ENCODE results near the gene TANC1.
"Not testable (repeated sequence)": the region's sequence is repeated elsewhere in the genome, so short reads cannot be mapped to it uniquely, and the experiment has no call there.

Gene TANC1

GRCh38 chr2:159019021-159019420 is 50.6 kb downstream of the TANC1 start:
- no peak for DNase-seq
- intact Hi-C loops (cut with DNase I), result no loop called here

GRCh38 chr2:159022019-159022418 is 53.6 kb downstream of the TANC1 start:
- intact Hi-C loops (cut with DNase I), result no loop called here
- no peak for DNase-seq

- DNase-seq, result no peak
- intact Hi-C loops (cut with DNase I), result no loop called here
Observed at GRCh38 chr2:159026170-159026569, 57.7 kb downstream of the TANC1 start.

- intact Hi-C loops (cut with DNase I), result no loop called here
- DNase-seq, result no peak
Observed at GRCh38 chr2:159028776-159029175, 60.3 kb downstream of the TANC1 start.

- no peak for DNase-seq
- intact Hi-C loops (cut with DNase I), result no loop called here
Observed at GRCh38 chr2:159029936-159030335, 61.5 kb downstream of the TANC1 start.

- DNase-seq, result no peak
- intact Hi-C loops (cut with DNase I), result no loop called here
Observed at GRCh38 chr2:159030674-159031380, 62.4 kb downstream of the TANC1 start.

- intact Hi-C loops (cut with DNase I), result no loop called here
- DNase-seq, result no peak
Observed at GRCh38 chr2:159032146-159032545, 63.7 kb downstream of the TANC1 start.

- DNase-seq, result no peak
- intact Hi-C loops (cut with DNase I), result no loop called here
Observed at GRCh38 chr2:159032580-159032979, 64.1 kb downstream of the TANC1 start.

- DNase-seq, result no peak
- intact Hi-C loops (cut with DNase I), result no loop called here
Observed at GRCh38 chr2:159034713-159035112, 66.3 kb downstream of the TANC1 start.

- no peak for DNase-seq
- intact Hi-C loops (cut with DNase I), result no loop called here
Observed at GRCh38 chr2:159035790-159036411, 67.5 kb downstream of the TANC1 start.

GRCh38 chr2:159036461-159036860 is 68.0 kb downstream of the TANC1 start:
- intact Hi-C loops (cut with DNase I); DNase-seq: not testable (repeated sequence)

- DNase-seq; intact Hi-C loops (cut with DNase I): not testable (repeated sequence)
Observed at GRCh38 chr2:159041328-159041727, 72.9 kb downstream of the TANC1 start.

GRCh38 chr2:159042115-159042850 is 73.8 kb downstream of the TANC1 start:
- intact Hi-C loops (cut with DNase I), result no loop called here
- no peak for DNase-seq

- DNase-seq, result no peak
- intact Hi-C loops (cut with DNase I), result no loop called here
Observed at GRCh38 chr2:159043710-159044109, 75.3 kb downstream of the TANC1 start.

GRCh38 chr2:159044804-159045286 is 76.4 kb downstream of the TANC1 start:
- intact Hi-C loops (cut with DNase I), result no loop called here
- DNase-seq, result no peak

GRCh38 chr2:159045545-159046454 is 77.4 kb downstream of the TANC1 start:
- no peak for DNase-seq
- intact Hi-C loops (cut with DNase I), result no loop called here

GRCh38 chr2:159046966-159047365 is 78.5 kb downstream of the TANC1 start:
- DNase-seq, result no peak
- intact Hi-C loops (cut with DNase I), result no loop called here

GRCh38 chr2:159050426-159050825 is 82.0 kb downstream of the TANC1 start:
- DNase-seq, result no peak
- intact Hi-C loops (cut with DNase I), result no loop called here

- intact Hi-C loops (cut with DNase I), result no loop called here
Observed at GRCh38 chr2:159051133-159051532, 82.7 kb downstream of the TANC1 start.

GRCh38 chr2:159051661-159052060 is 83.2 kb downstream of the TANC1 start:
- intact Hi-C loops (cut with DNase I), result no loop called here

More at GRCh38 chr2:159051133-159051532, 82.7 kb downstream of the TANC1 start:
- DNase-seq, result no peak

More at GRCh38 chr2:159051661-159052060, 83.2 kb downstream of the TANC1 start:
- no peak for DNase-seq
